ENCODE results near the gene AHRR. TPM values are rescaled to one million over a fixed set of nuclear protein-coding genes. Genes with fewer than 3 reads are reported as not detected.

AHRR gene
- total and polyA plus RNA-seq, 9 of the 15 experiments (the other 6 are each of a cell fraction or from before 2014, with no cell fraction given) = 0.06 to 1.6 (median 0.75) TPM; not detected in 1

DNA sequence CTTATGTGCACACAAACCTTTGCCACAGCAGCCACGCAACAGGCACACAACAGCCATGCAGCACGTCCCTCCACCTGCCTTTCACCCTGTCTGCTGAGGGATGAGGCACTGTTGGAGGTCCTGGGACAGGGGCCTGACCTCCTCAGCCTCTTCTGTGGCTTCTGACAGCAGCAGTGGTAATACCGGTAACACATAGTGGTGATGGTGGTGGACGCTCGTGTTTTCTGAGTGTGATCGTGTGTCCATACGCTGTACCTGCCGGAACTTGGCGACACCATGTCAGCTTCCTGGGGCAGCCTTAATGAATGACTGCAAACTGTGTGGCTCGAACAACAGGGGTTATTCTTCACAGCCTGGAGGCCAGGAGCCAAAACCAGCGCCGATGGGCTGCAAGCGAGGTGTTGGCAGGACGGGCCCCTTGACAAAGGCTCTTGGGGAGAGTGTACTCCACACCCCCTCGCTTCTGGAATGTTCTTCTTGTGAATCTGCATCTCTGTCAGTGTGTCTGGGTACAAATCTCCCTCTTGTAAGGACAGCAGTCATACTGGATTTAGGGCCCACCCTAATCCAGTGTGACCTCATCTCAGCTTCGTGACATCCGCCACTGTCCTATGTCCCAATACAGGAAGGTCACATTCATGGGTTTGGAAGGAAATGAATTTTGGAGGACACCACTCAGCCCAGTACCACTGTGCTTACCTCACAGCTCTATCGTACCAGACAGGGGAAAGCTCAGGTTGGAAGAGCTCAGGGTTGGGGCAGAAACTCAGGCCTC lies 66.2 kb downstream of the AHRR start:
- intact Hi-C loops (cut with micrococcal nuclease) = no loop called here
- 11% methylated on average over 18 of the region's 18 CpGs for WGBS (ENCODE audit: insufficient coverage, low coverage, missing lambda C conversion rate)
- H2AFZ ChIP-seq (ENCODE audit: low read depth, low read length) = no peak overlapping the region
- no peaks in the 10 kb centered on the region for H3K9me1 ChIP-seq (ENCODE audit: control insufficient read depth, insufficient read depth, low read length)
- 0 out of 2 replicates have a peak, but pooled peaks cover 2% of the 10 kb centered on the region for H3K9me3 ChIP-seq (replicated peaks; ENCODE audit: control insufficient read depth, insufficient read depth, low read depth, low read length)
- H4K20me1 ChIP-seq (replicated peaks; ENCODE audit: control insufficient read depth, insufficient read depth, low read length) = peaks cover 5% of the 10 kb centered on the region; the same call in 1 of the 2 replicates
- no peak overlapping the region for H3K9ac ChIP-seq (ENCODE audit: insufficient read depth in 1 of 2, low read depth in 2 of 2, low read length in 2 of 2)
- peaks cover 20 to 48% of the 10 kb centered on the region in 2 experiments; a peak in 4 of 5 replicates for H3K27me3 ChIP-seq (ENCODE audit: control insufficient read depth in 2 of 2, insufficient read depth in 2 of 2, low read length in 2 of 2)
- no peak for ATAC-seq
- H3K27ac ChIP-seq (ENCODE audit: extremely low read depth, low read depth, low read length) = no peak overlapping the region; the same call in 2 of the 3 replicates
- FAIRE-seq = no peak
- H3K4me2 ChIP-seq (ENCODE audit: insufficient read depth, low read length) = no peak overlapping the region
- H3K4me3 ChIP-seq = no peak overlapping the region
- H3K79me2 ChIP-seq (ENCODE audit: control insufficient read depth, insufficient read depth, low read length) = no peaks in the 10 kb centered on the region
- BruUV-seq (replicated peaks) = no TSS peak
- peaks cover 0 to 7% of the 10 kb centered on the region in 2 experiments; a peak in 1 of 5 replicates for H3K4me1 ChIP-seq (replicated peaks in 1 of 2; ENCODE audit: control insufficient read depth in 2 of 2, insufficient read depth in 2 of 2, low read length in 2 of 2)
- H3K36me3 ChIP-seq (ENCODE audit: control insufficient read depth, insufficient read depth, low read length) = no peaks in the 10 kb centered on the region
- ChIA-PET CTCF (ENCODE audit: low intra/inter-chr PET ratio) (no interaction called here), POLR2A (interaction anchor here (0.6 to 1.6 kb wide), 3 partner anchors 8 to 27 kb away, joined by 3 to 4 read pairs (median 4); no protein-coding TSS in a partner anchor)
- no peak for DNase-seq (ENCODE audit: extremely low read depth in 1 of 4, low spot score in 3 of 4)
- TF ChIP-seq ZNF146 (CRISPR knock-in tag; IDR thresholded peaks at IDR 0.05; ENCODE audit: unreplicated experiment) (no peak), CREB3L1 (IDR thresholded peaks at IDR 0.05; ENCODE audit: borderline replicate concordance, low read depth) (no peak), SMARCB1 (IDR thresholded peaks at IDR 0.05; ENCODE audit: insufficient read length, low read depth) (no peak), CEBPB (tag; IDR thresholded peaks at IDR 0.05) (no peak), CBX3 (IDR thresholded peaks at IDR 0.05; ENCODE audit: borderline replicate concordance in 1 of 2, low read length in 2 of 2) (no peak), ZBTB40 (IDR thresholded peaks at IDR 0.05) (no peak), ZBTB40 (CRISPR knock-in tag; IDR thresholded peaks at IDR 0.05) (no peak), EGR1 (conservative IDR thresholded peaks at IDR 0.05) (no peak), CBFA2T2 (conservative IDR thresholded peaks at IDR 0.05) (no peak), ZNF3 (CRISPR knock-in tag; IDR thresholded peaks at IDR 0.05) (no peak), SAP30 (IDR thresholded peaks at IDR 0.05; ENCODE audit: borderline replicate concordance, insufficient read depth, low read depth, low read length, poor library complexity, severe bottlenecking) (no peak), SUPT5H (IDR thresholded peaks at IDR 0.05) (no peak)
- in situ Hi-C loops (cut with MboI) = no loop called here
